HPDE6-E6E7 (cell line): ENCODE measurements around the gene ZSCAN5A.
"Not testable (repeated sequence)": the region's sequence is repeated elsewhere in the genome, so short reads cannot be mapped to it uniquely, and the experiment has no call there.

Source experiments
- DNase-seq: peaks from one replicate; pipeline ENCODE4 v3.0.0; 2011; ENCODE audit warnings: missing footprints; ENCODE audit errors: extremely low spot score

ZSCAN5A gene

GRCh38 chr19:56211718-56212117 is 102.9 kb downstream of the ZSCAN5A start:
- no peak for DNase-seq

- DNase-seq = not testable (repeated sequence)
Observed at GRCh38 chr19:56210036-56210435, 104.6 kb downstream of the ZSCAN5A start.

GRCh38 chr19:56209091-56209490 is 105.5 kb downstream of the ZSCAN5A start:
- DNase-seq = no peak

- not testable (repeated sequence) for DNase-seq
Observed at GRCh38 chr19:56207581-56207980, 107.1 kb downstream of the ZSCAN5A start.

- DNase-seq = no peak
Observed at GRCh38 chr19:56201973-56202372, 112.7 kb downstream of the ZSCAN5A start, which contains the start of gene ZSCAN5C. Gene ZSCAN5C, plus strand, starts transcription at chr19:56202273. Its CDS starts 3,641 bp downstream, at chr19:56205914.

GRCh38 chr19:56199687-56200086 is 115.0 kb downstream of the ZSCAN5A start:
- no peak for DNase-seq

- DNase-seq = not testable (repeated sequence)
Observed at GRCh38 chr19:56197646-56198045, 117.0 kb downstream of the ZSCAN5A start, which contains the start of gene ZSCAN5B. Gene ZSCAN5B, minus strand, starts transcription at chr19:56197783. Its CDS starts 4,731 bp downstream, at chr19:56193052.

- no peak for DNase-seq
Observed at GRCh38 chr19:56193981-56194640, 120.5 kb downstream of the ZSCAN5A start.

GRCh38 chr19:56191711-56192110 is 122.9 kb downstream of the ZSCAN5A start:
- DNase-seq = no peak

- DNase-seq = no peak
Observed at GRCh38 chr19:56191115-56191514, 123.5 kb downstream of the ZSCAN5A start.

- DNase-seq = no peak
Observed at GRCh38 chr19:56189785-56190184, 124.9 kb downstream of the ZSCAN5A start.

GRCh38 chr19:56177564-56178243 is 136.9 kb downstream of the ZSCAN5A start:
- DNase-seq = no peak

GRCh38 chr19:56176881-56177280 is 137.8 kb downstream of the ZSCAN5A start:
- no peak for DNase-seq

GRCh38 chr19:56176310-56176709 is 138.3 kb downstream of the ZSCAN5A start:
- DNase-seq = not testable (repeated sequence)

- DNase-seq = not testable (repeated sequence)
Observed at GRCh38 chr19:56175861-56176307, 138.8 kb downstream of the ZSCAN5A start, which contains the start of gene GALP. Gene GALP, plus strand, starts transcription at chr19:56176008. Its CDS starts 1,101 bp downstream, at chr19:56177109.

- DNase-seq = no peak
Observed at GRCh38 chr19:56174550-56174949, 140.1 kb downstream of the ZSCAN5A start.

GRCh38 chr19:56174086-56174485 is 140.6 kb downstream of the ZSCAN5A start:
- DNase-seq = no peak
